HCT116 (cell line): Measurements from ENCODE around the gene PEAK3. TPM values are rescaled to one million over a fixed set of nuclear protein-coding genes. Genes with fewer than 3 reads are reported as not detected.

Experiments
- ATAC-seq: fragments of 200-7000 bp; cut with Tn5 transposase; 2 replicates; pipeline ENCODE4 v1.9.1; 2020; ENCODE audit warnings: mild to moderate bottlenecking, moderate library complexity
- BruUV-seq: library from RNA; stranded (reverse); fragments of 400-500 nt; replicated peaks from 2 replicates; lab custom pipeline; 2021; lab: Mats Ljungman, UMichigan
- CTCF ChIA-PET: fragments of 300-600 bp; sonication (Branson Sonifier 250); formaldehyde crosslinking; loops from one replicate; lab custom pipeline; 2021; ENCODE audit warnings: antibody characterized with exemption; lab: Charles Lee
- POLR2A ChIA-PET: fragments of 300-600, 350-600 bp; sonication (Branson Sonifier 250); formaldehyde crosslinking; loops from one replicate; lab custom pipeline; 2021; ENCODE audit warnings: antibody characterized with exemption; lab: Charles Lee
- RAD21 ChIA-PET, 2 experiments: fragments of 300-600 bp; sonication (Branson Sonifier 250); formaldehyde crosslinking; loops; one replicate each; lab custom pipeline; 2023; ENCODE audit warnings: low total read pairs in 2 of 2; ENCODE audit not compliant: uncharacterized antibody in 2 of 2, unreplicated experiment in 2 of 2, low non-redundant PET in 1 of 2; lab: Charles Lee
- DNase-seq: peaks from one replicate; pipeline ENCODE4 v3.0.0-alpha.2; 2010; ENCODE audit warnings: low read depth, low spot score
- H2AFZ ChIP-seq: fragments of 200-600 bp; shearing (Covaris generic), sonication (generic); 2 replicates; pipeline ENCODE4 v1.6.1; 2017; ENCODE audit warnings: low read depth, mixed run types, mixed read lengths, antibody characterized with exemption, low read length; ENCODE audit not compliant: poor library complexity, severe bottlenecking
- H3K27ac ChIP-seq: 2 replicates; pipeline ENCODE4 v1.5.1; 2012; ENCODE audit warnings: low read depth, low read length
- H3K27me3 ChIP-seq: fragments of 200-600 bp; sonication (generic); 2 replicates; pipeline ENCODE4 v1.6.1; 2016; ENCODE audit warnings: mixed run types, low read length, mixed read lengths; ENCODE audit not compliant: insufficient read depth
- H3K36me3 ChIP-seq, 2 experiments: fragments of 200-500 bp in 1 of 2; fragments of 200-600 bp in 1 of 2; sonication (Bioruptor generic) in 1 of 2; sonication (generic) in 1 of 2; 2 replicates each; pipeline versions ENCODE4 v1.5.1 to v1.6.1; 2014 to 2016; ENCODE audit warnings: low read length in 2 of 2, inconsistent platforms in 1 of 2, mixed read lengths in 1 of 2, mixed run types in 1 of 2; ENCODE audit not compliant: insufficient read depth in 2 of 2, control insufficient read depth in 1 of 2
- H3K4me1 ChIP-seq, 2 experiments: fragments of 200-600 bp in 1 of 2; sonication (generic) in 1 of 2; 2 replicates each; pipeline versions ENCODE4 v1.5.1 to v1.6.1; 2012 to 2017; ENCODE audit warnings: low read length in 2 of 2, inconsistent platforms in 1 of 2, mild to moderate bottlenecking in 1 of 2, mixed read lengths in 1 of 2, mixed run types in 1 of 2, moderate library complexity in 1 of 2; ENCODE audit not compliant: insufficient read depth in 2 of 2, control insufficient read depth in 1 of 2
- H3K4me2 ChIP-seq: fragments of 200-600 bp; sonication (generic); 2 replicates; pipeline ENCODE4 v1.6.1; 2017; ENCODE audit warnings: mixed run types, low read length, mixed read lengths
- H3K4me3 ChIP-seq, 2 experiments: fragments of 200-600 bp in 1 of 2; sonication (generic) in 1 of 2; replicated peaks in 1 of 2; 2 replicates each; pipeline ENCODE4 v1.5.1; 2011 to 2016; ENCODE audit warnings: low read length in 2 of 2, control low read depth in 1 of 2, low read depth in 1 of 2, mild to moderate bottlenecking in 1 of 2, mixed read lengths in 1 of 2, mixed run types in 1 of 2
- H3K79me2 ChIP-seq: fragments of 200-600 bp; sonication (generic); 2 replicates; pipeline ENCODE4 v1.6.1; 2017; ENCODE audit warnings: mild to moderate bottlenecking, mixed run types, low read length, moderate library complexity, mixed read lengths; ENCODE audit not compliant: insufficient read depth
- H3K9ac ChIP-seq: fragments of 200-600 bp; sonication (generic); 2 replicates; pipeline ENCODE4 v1.6.1; 2016; ENCODE audit warnings: low read length, mixed read lengths
- H3K9me2 ChIP-seq: fragments of 200-600 bp; sonication (generic), shearing (Covaris generic); 2 replicates; pipeline ENCODE4 v1.6.1; 2017; ENCODE audit warnings: mixed run types, mild to moderate bottlenecking, moderate library complexity; ENCODE audit not compliant: insufficient read depth
- H3K9me3 ChIP-seq, 2 experiments: fragments of 200-500 bp in 1 of 2; fragments of 200-600 bp in 1 of 2; sonication (Bioruptor generic) in 1 of 2; sonication (generic) in 1 of 2; 2 replicates each; pipeline ENCODE4 v1.6.1; 2014 to 2017; ENCODE audit warnings: low read length in 2 of 2, mixed read lengths in 2 of 2, inconsistent platforms in 1 of 2, low read depth in 1 of 2, mild to moderate bottlenecking in 1 of 2, mixed run types in 1 of 2, moderate library complexity in 1 of 2; ENCODE audit not compliant: control insufficient read depth in 1 of 2, insufficient read depth in 1 of 2
- H4K20me1 ChIP-seq: fragments of 200-600 bp; sonication (generic), shearing (Covaris generic); 2 replicates; pipeline ENCODE4 v1.6.1; 2017; ENCODE audit warnings: mixed run types, mild to moderate bottlenecking, moderate library complexity; ENCODE audit not compliant: insufficient read depth
- CBX3 ChIP-seq: IDR thresholded peaks from 2 replicates; pipeline ENCODE4 v1.6.1; 2012; ENCODE audit warnings: low read depth
- FOSL1 ChIP-seq: IDR thresholded peaks from 2 replicates; pipeline ENCODE4 v1.6.1; 2012; ENCODE audit warnings: low read depth
- MAX ChIP-seq: IDR thresholded peaks from 2 replicates; pipeline ENCODE4 v1.6.1; 2012
- RAD21 ChIP-seq: IDR thresholded peaks from 2 replicates; pipeline ENCODE4 v1.6.1; 2012; ENCODE audit warnings: low read depth, mild to moderate bottlenecking
- SIN3A ChIP-seq: IDR thresholded peaks from 2 replicates; pipeline ENCODE4 v1.6.1; 2012; ENCODE audit warnings: low read depth
- SRF ChIP-seq: IDR thresholded peaks from 2 replicates; pipeline ENCODE4 v1.6.1; 2012; ENCODE audit warnings: low read depth
- TCF7L2 ChIP-seq: IDR thresholded peaks from 2 replicates; pipeline ENCODE4 v1.7.0; 2011; ENCODE audit warnings: borderline replicate concordance, inconsistent platforms; ENCODE audit not compliant: insufficient read depth, insufficient read length; ENCODE audit errors: extremely low read depth
- ZBTB33 ChIP-seq: IDR thresholded peaks from 2 replicates; pipeline ENCODE4 v1.6.1; 2011; ENCODE audit warnings: mild to moderate bottlenecking, low read length, moderate library complexity; ENCODE audit not compliant: insufficient replicate concordance; ENCODE audit errors: extremely low read depth
- ZNF274 ChIP-seq: fragments of 200-500 bp; sonication (Bioruptor generic); IDR thresholded peaks from 2 replicates; pipeline ENCODE4 v1.6.1; 2014; ENCODE audit warnings: mild to moderate bottlenecking, low read depth, low read length, inconsistent platforms
- intact Hi-C: fragments of 100-400 bp; cut with micrococcal nuclease; formaldehyde crosslinking; loops from 2 replicates; pipeline ENCODE4 v1.10.0; 2022
- total RNA-seq: library from RNA; stranded (reverse); gene quantifications from one replicate; pipeline ENCODE4 v1.2.1, GENCODE V29; 2021; ENCODE audit not compliant: unreplicated experiment

The PEAK3 gene
- total RNA-seq, 1 experiment from 2014 or later = not detected

- H3K4me2 ChIP-seq = peak overlapping the region; percentile 87
- no peaks in the 10 kb centered on the region for H4K20me1 ChIP-seq
- H2AFZ ChIP-seq = no peak overlapping the region
- ATAC-seq = peak; percentile 80
- H3K9ac ChIP-seq = peak overlapping the region; percentile 96
- POLR2A ChIA-PET = interaction anchor here (0.7 to 1.3 kb wide), 3 partner anchors 57 to 173 kb away, joined by 3 to 4 read pairs (median 3); partner anchors contain the start of gene GADD45B
- no peaks in the 10 kb centered on the region for H3K9me2 ChIP-seq
- DNase-seq = peak; percentile 61
- H3K9me3 ChIP-seq = no peaks in the 10 kb centered on the region
- H3K4me3 ChIP-seq = peak overlapping the region; percentile 96
- CTCF ChIA-PET = interaction anchor here (0.7 to 1.2 kb wide), 2 partner anchors 57 to 309 kb away, joined by 3 to 4 read pairs; no protein-coding TSS in a partner anchor
- H3K4me1 ChIP-seq = peaks cover 19 to 28% of the 10 kb centered on the region in 2 experiments
- intact Hi-C loops = loop anchor here (5.0 kb wide), 1 partner anchor 64 kb away; no protein-coding TSS in a partner anchor
- no peaks in the 10 kb centered on the region for H3K27me3 ChIP-seq
- H3K27ac ChIP-seq = peak overlapping the region; percentile 98
- peaks cover 75% of the 10 kb centered on the region for H3K79me2 ChIP-seq
- BruUV-seq = TSS peak; percentile 70
- H3K36me3 ChIP-seq = peaks cover 5 to 6% of the 10 kb centered on the region in 2 experiments; a peak in 2 of 4 replicates
- TF ChIP-seq ZNF274 (no peak), FOSL1 (no peak), SIN3A (peak; percentile 36; the same call in 1 of the 2 replicates), MAX (peak; percentile 55), CBX3 (no peak), TCF7L2 (no peak), SRF (no peak), RAD21 (no peak), ZBTB33 (no peak)
- TF ChIP-seq, all 23 proteins: peak for 2
- RAD21 ChIA-PET = interaction anchor here in 1 of 2 experiments (0.6 to 1.1 kb wide), 2 partner anchors 53 to 283 kb away, joined by 4 read pairs; no protein-coding TSS in a partner anchor
These were observed 45.9 kb upstream of the PEAK3 start for GRCh38 chr19:2327773-2328400.
